A673 (cell line): ENCODE data around the gene TRDMT1. TPM values are rescaled to one million over a fixed set of nuclear protein-coding genes. Genes with fewer than 3 reads are reported as not detected.
A peak's percentile ranks its signal among the peaks of the same experiment; 100 is the strongest.

ENCODE experiments used
- BruUV-seq: library from RNA; stranded (reverse); fragments of 400-500 nt; replicated peaks from 2 replicates; lab custom pipeline; 2021; lab: Mats Ljungman, UMichigan
- CTCF ChIA-PET: fragments of 300-600 bp; sonication (Branson Sonifier 250); formaldehyde crosslinking; loops from one replicate; lab custom pipeline; 2022; ENCODE audit warnings: antibody characterized with exemption; lab: Charles Lee
- POLR2A ChIA-PET: fragments of 300-600 bp; sonication (Branson Sonifier 250); formaldehyde crosslinking; loops from one replicate; lab custom pipeline; 2022; ENCODE audit warnings: antibody characterized with exemption; ENCODE audit not compliant: low non-redundant PET; lab: Charles Lee
- DNase-seq: peaks from one replicate; pipeline ENCODE4 v3.0.0-alpha.2; 2015; ENCODE audit warnings: low spot score
- H3K27ac ChIP-seq: fragments of 200-600 bp; sonication (generic); 2 replicates; pipeline ENCODE4 v1.5.1; 2016; ENCODE audit warnings: mixed run types, low read depth, mild to moderate bottlenecking, mixed read lengths, antibody characterized with exemption, low read length; ENCODE audit not compliant: poor library complexity, severe bottlenecking
- H3K27me3 ChIP-seq: fragments of 200-600 bp; sonication (generic); replicated peaks from 2 replicates; pipeline ENCODE4 v1.6.1; 2017; ENCODE audit warnings: mixed run types, low read depth, mild to moderate bottlenecking, mixed read lengths, antibody characterized with exemption, low read length; ENCODE audit not compliant: insufficient read depth, poor library complexity
- H3K36me3 ChIP-seq: fragments of 200-600 bp; sonication (generic); 2 replicates; pipeline ENCODE4 v1.6.1; 2016; ENCODE audit warnings: mixed run types, mild to moderate bottlenecking, mixed read lengths, antibody characterized with exemption, low read length; ENCODE audit not compliant: insufficient read depth, poor library complexity, severe bottlenecking
- H3K4me1 ChIP-seq: fragments of 200-600 bp; sonication (generic); 2 replicates; pipeline ENCODE4 v1.6.1; 2017; ENCODE audit warnings: mixed run types, mild to moderate bottlenecking, mixed read lengths, antibody characterized with exemption, low read length; ENCODE audit not compliant: insufficient read depth, poor library complexity, severe bottlenecking
- H3K4me3 ChIP-seq: fragments of 200-600 bp; sonication (generic); 2 replicates; pipeline ENCODE4 v1.5.1; 2016; ENCODE audit warnings: low read depth, mixed run types, mild to moderate bottlenecking, mixed read lengths, low read length; ENCODE audit not compliant: poor library complexity, severe bottlenecking
- H3K9me3 ChIP-seq: fragments of 200-600 bp; sonication (generic); 2 replicates; pipeline ENCODE4 v1.6.1; 2016; ENCODE audit warnings: mixed run types, low read depth, mild to moderate bottlenecking, mixed read lengths, antibody characterized with exemption, low read length; ENCODE audit not compliant: poor library complexity, severe bottlenecking
- EZH2 ChIP-seq: fragments of 200-600 bp; sonication (generic); IDR thresholded peaks from 2 replicates; pipeline ENCODE4 v1.6.1; 2017; ENCODE audit warnings: borderline replicate concordance, low read depth, mild to moderate bottlenecking, mixed read lengths, antibody characterized with exemption, low read length; ENCODE audit not compliant: poor library complexity, severe bottlenecking
- intact Hi-C: fragments of 100-400 bp; cut with micrococcal nuclease; formaldehyde crosslinking; loops from one replicate; pipeline ENCODE4 v1.10.0; 2022; ENCODE audit not compliant: unreplicated experiment
- total RNA-seq: library from RNA; stranded (reverse); gene quantifications from 2 replicates; pipeline ENCODE4 v1.2.3, GENCODE V29; 2021
- TF ChIP-seq, protein P1 (sequence below): fragments of 300-800, 200-600 bp; sonication (generic); conservative IDR thresholded peaks from 2 replicates; pipeline ENCODE4 v1.5.1; 2017; ENCODE audit warnings: low read depth, mild to moderate bottlenecking, antibody characterized with exemption, low read length, moderate library complexity, mixed read lengths

The TRDMT1 gene
- total RNA-seq, 1 experiment from 2014 or later = 14.0 TPM

DNA sequence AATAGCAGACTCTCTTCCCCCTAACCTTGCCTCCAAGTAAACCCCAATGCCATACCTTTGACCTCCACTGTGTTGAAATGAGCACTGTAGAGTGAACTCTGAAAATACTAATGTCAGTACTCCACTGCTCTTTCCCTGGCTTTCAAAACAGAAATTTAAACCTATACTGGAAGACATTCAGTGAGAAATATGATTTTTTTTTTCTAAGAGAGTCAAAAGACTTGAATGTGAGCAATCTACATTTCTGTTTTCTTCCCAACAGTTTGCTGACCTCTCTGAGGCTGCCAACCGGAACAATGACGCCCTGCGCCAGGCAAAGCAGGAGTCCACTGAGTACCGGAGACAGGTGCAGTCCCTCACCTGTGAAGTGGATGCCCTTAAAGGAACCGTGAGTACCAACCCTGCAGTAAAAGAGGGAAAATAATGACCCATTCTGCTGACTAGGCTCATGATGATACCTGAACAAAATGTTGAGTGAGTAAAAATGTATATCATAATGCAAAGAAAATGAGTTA lies 33.0 kb upstream of the TRDMT1 start:
- peak overlapping the region; percentile 5 for H3K27ac ChIP-seq
- CTCF ChIA-PET = no interaction called here
- no peak for TF ChIP-seq EZH2
- TF ChIP-seq, protein P1, sequence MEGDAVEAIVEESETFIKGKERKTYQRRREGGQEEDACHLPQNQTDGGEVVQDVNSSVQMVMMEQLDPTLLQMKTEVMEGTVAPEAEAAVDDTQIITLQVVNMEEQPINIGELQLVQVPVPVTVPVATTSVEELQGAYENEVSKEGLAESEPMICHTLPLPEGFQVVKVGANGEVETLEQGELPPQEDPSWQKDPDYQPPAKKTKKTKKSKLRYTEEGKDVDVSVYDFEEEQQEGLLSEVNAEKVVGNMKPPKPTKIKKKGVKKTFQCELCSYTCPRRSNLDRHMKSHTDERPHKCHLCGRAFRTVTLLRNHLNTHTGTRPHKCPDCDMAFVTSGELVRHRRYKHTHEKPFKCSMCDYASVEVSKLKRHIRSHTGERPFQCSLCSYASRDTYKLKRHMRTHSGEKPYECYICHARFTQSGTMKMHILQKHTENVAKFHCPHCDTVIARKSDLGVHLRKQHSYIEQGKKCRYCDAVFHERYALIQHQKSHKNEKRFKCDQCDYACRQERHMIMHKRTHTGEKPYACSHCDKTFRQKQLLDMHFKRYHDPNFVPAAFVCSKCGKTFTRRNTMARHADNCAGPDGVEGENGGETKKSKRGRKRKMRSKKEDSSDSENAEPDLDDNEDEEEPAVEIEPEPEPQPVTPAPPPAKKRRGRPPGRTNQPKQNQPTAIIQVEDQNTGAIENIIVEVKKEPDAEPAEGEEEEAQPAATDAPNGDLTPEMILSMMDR = no peak
- BruUV-seq = no TSS peak
- POLR2A ChIA-PET = no interaction called here
- DNase-seq = no peak
- no peak overlapping the region for H3K4me3 ChIP-seq
- intact Hi-C loops = loop anchor here (5.0 kb wide), 2 partner anchors 207 to 342 kb away; no protein-coding TSS in a partner anchor
- H3K36me3 ChIP-seq = peaks cover 81% of the 10 kb centered on the region
- H3K27me3 ChIP-seq = no peaks in the 10 kb centered on the region
- peaks cover 24% of the 10 kb centered on the region for H3K4me1 ChIP-seq
- no peaks in the 10 kb centered on the region for H3K9me3 ChIP-seq

DNA sequence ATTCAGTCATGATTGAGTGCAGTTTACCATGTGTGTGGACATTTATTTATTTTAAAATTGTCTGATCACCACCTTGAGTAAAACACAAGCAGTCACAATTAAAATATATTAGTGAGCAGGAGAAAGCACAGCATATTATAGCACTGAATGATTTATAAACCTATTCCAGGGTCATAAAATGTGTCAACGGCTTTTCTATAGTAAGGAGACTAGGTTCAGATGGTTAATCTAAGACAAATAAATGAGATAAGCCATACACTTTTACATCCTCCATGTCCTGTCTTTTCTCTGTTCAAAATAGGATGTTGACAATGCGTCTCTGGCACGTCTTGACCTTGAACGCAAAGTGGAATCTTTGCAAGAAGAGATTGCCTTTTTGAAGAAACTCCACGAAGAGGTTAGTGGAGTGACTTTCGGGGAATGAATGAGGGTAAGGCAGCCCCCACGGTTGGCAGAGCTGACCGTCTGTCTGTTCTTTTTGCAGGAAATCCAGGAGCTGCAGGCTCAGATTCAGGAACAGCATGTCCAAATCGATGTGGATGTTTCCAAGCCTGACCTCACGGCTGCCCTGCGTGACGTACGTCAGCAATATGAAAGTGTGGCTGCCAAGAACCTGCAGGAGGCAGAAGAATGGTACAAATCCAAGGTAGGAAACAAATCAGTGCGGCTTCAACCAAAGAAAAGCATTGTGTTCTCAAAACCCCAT lies 32.0 kb upstream of the TRDMT1 start:
- Histone ChIP-seq H3K27me3 (no peaks in the 10 kb centered on the region), H3K4me3 (no peak overlapping the region), H3K4me1 (peaks cover 24% of the 10 kb centered on the region), H3K36me3 (peaks cover 80% of the 10 kb centered on the region), H3K27ac (peak overlapping the region; percentile 9), H3K9me3 (no peaks in the 10 kb centered on the region)
- CTCF ChIA-PET = no interaction called here
- no peak for TF ChIP-seq EZH2
- TF ChIP-seq, protein P1 = no peak
- DNase-seq = no peak
- POLR2A ChIA-PET = no interaction called here
- no TSS peak for BruUV-seq
- intact Hi-C loops = loop anchor here (5.0 kb wide), 2 partner anchors 206 to 341 kb away; no protein-coding TSS in a partner anchor

DNA sequence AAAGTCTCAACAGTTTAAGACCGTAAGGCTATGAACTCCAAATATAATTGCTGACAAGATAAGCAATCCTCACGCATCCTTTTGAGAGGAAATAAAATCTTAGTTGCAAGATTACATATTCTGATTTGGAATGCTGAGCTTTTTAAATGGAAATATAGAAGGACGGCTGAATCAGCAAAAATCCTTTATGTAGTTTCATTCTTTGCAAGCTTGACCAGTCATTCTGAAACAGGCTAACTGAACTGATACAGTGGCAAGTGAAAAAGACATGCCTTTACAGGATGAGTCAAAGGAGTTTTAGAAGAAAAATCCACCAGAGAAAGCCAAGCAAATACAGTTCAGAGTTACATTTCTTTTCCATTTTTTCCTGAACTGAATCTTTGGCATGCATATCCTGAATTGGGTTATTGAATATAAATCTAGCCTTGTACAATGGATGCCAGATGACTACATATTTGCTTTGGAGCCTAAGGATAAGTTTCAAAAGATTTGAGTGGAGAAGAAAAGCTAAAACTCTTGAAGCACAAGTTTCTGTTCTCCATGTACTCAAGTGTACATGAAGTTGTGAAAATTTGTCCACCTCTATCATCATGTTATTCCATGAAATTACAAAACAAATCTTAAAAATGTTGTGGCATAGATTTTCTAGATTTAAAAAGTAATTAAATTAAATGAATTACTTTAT lies 30.9 kb upstream of the TRDMT1 start:
- intact Hi-C loops = loop anchor here (5.0 kb wide), 2 partner anchors 205 to 340 kb away; no protein-coding TSS in a partner anchor
- BruUV-seq = no TSS peak
- POLR2A ChIA-PET = interaction anchor here (0.5 to 0.7 kb wide), 2 partner anchors 399 to 400 kb away, joined by 4 to 9 read pairs; no protein-coding TSS in a partner anchor
- DNase-seq = no peak
- H3K4me3 ChIP-seq = peak overlapping the region; percentile 96
- H3K4me1 ChIP-seq = peaks cover 30% of the 10 kb centered on the region
- no peaks in the 10 kb centered on the region for H3K27me3 ChIP-seq
- H3K36me3 ChIP-seq = peaks cover 70% of the 10 kb centered on the region
- peak overlapping the region; percentile 6 for H3K27ac ChIP-seq
- no peak for TF ChIP-seq EZH2
- TF ChIP-seq, protein P1 = no peak
- CTCF ChIA-PET = no interaction called here
- H3K9me3 ChIP-seq = no peaks in the 10 kb centered on the region
